ENCODE measurements around the gene IP6K1.

IP6K1 gene

DNA sequence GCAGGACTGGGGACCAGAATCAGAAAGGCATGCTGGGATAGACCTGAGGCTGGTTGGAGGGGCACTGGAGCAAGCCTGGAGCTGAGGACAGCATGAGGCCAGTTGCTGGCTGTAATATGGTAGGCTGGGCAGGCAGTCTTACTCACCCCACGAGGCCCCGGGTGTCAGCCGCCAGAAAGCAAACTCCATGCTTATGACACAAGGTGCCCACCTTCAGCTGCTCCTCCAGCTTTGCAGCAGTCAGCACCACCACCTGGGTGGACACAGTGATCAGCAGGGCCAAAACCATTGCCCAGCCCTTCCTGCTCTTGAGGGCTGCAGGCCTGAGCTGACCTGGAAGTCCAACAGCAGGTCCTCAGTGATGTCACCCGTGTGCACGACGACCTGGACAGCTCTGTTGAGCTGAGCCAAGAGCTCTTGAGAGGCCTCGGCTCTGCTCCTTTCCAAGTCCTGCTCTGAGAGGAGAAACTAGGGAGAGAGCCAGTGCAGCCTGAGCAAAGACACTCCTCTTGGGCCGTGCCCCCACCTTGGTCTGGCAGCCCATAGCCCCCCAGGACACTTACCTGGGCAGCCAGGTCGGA, 26.7 kb upstream of the IP6K1 start:
- H3K36me3 ChIP-seq = peaks cover 8 to 46% (median 29%) of the 10 kb centered on the region in 3 donors
- peaks cover 0 to 31% (median 20%) of the 10 kb centered on the region in 4 donors for H3K4me1 ChIP-seq
- TF ChIP-seq, protein P1, sequence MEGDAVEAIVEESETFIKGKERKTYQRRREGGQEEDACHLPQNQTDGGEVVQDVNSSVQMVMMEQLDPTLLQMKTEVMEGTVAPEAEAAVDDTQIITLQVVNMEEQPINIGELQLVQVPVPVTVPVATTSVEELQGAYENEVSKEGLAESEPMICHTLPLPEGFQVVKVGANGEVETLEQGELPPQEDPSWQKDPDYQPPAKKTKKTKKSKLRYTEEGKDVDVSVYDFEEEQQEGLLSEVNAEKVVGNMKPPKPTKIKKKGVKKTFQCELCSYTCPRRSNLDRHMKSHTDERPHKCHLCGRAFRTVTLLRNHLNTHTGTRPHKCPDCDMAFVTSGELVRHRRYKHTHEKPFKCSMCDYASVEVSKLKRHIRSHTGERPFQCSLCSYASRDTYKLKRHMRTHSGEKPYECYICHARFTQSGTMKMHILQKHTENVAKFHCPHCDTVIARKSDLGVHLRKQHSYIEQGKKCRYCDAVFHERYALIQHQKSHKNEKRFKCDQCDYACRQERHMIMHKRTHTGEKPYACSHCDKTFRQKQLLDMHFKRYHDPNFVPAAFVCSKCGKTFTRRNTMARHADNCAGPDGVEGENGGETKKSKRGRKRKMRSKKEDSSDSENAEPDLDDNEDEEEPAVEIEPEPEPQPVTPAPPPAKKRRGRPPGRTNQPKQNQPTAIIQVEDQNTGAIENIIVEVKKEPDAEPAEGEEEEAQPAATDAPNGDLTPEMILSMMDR (IDR thresholded peaks at IDR 0.05) = no peak
- DNase-seq = no peak
- peak overlapping the region; percentile 57 to 77 for H3K27ac ChIP-seq
- peak overlapping the region; percentile 47 to 61 for H3K4me3 ChIP-seq
- H3K27me3 ChIP-seq = no peaks in the 10 kb centered on the region
- no peaks in the 10 kb centered on the region for H3K9me3 ChIP-seq
- intact Hi-C loops (cut with DNase I; ENCODE audit: low total_unique reads) = loop anchor here (10.0 kb wide), 2 partner anchors 108 to 112 kb away; partner anchors contain the start of gene MON1A

DNA sequence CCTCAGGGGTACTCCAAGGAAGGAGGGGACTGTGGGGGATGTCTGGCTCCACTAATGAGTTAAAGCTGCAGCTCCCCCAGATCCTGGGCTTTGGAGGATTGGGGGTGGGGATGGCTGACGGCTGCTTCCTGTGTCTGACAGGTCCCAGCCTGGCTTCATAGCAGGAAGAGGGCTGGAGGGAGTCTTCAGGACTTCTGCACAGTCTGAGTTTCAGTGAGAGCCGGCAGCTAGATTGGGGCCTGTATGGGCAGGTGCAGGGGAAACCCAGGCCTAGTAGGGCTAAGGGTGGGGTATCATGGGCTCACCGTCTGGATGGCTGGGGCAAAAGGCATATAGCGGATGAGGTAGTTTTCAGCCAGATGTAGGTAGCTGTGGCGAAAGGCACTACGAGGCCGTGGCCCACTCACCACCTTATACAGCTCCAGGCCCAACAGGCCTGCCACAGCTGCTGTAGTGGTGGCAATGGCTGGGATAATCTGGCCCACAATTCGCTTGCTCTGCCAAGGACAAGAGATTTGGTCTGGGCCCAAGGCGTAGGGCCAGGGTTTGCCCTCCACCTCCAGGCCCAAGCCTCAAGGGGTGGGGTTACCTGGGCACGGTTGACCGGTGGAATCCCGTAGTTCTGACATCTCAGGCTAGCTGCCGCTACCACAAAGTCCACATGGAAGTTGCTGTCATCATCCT, 21.2 kb upstream of the IP6K1 start:
- DNase-seq = no peak

DNA sequence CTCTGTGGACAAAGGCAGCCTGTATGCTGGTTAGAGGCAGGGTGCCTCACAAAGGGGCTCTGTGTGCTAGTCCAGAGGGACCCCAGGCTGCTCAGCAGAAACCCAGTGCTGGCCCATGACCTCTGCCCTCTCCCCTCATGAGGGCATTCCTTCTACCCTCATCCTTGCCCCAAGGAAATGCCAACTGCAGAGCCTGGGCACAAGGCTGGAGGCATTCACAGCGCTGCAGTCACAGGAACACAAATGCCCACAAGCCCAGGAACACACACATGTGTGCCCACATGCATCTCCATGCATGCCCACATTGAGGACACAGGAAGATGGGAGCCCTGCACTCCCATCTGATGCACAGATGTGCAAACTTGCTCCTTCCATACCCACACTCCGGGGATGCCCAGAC, 20.5 kb upstream of the IP6K1 start:
- no peaks in the 10 kb centered on the region for H3K27me3 ChIP-seq
- H3K4me3 ChIP-seq = no peak overlapping the region
- H3K9me3 ChIP-seq = no peaks in the 10 kb centered on the region
- intact Hi-C loops (cut with DNase I; ENCODE audit: low total_unique reads) = no loop called here
- peak overlapping the region; percentile 87 to 98 for H3K27ac ChIP-seq
- H3K36me3 ChIP-seq = peaks cover 8 to 42% (median 28%) of the 10 kb centered on the region in 3 donors
- TF ChIP-seq, protein P1 (IDR thresholded peaks at IDR 0.05) = no peak
- peaks cover 22 to 49% (median 34%) of the 10 kb centered on the region in 4 donors for H3K4me1 ChIP-seq
- no peak for DNase-seq

More for the DNA sequence above, 21.2 kb upstream of the IP6K1 start:
- Histone ChIP-seq H3K27me3 (no peaks in the 10 kb centered on the region), H3K36me3 (peaks cover 8 to 50% (median 29%) of the 10 kb centered on the region in 3 donors), H3K9me3 (no peaks in the 10 kb centered on the region), H3K4me3 (no peak overlapping the region), H3K4me1 (peaks cover 22 to 56% (median 39%) of the 10 kb centered on the region in 4 donors), H3K27ac (peak overlapping the region; percentile 87 to 98)
- TF ChIP-seq, protein P1 (IDR thresholded peaks at IDR 0.05) = no peak
- intact Hi-C loops (cut with DNase I; ENCODE audit: low total_unique reads) = no loop called here

DNA sequence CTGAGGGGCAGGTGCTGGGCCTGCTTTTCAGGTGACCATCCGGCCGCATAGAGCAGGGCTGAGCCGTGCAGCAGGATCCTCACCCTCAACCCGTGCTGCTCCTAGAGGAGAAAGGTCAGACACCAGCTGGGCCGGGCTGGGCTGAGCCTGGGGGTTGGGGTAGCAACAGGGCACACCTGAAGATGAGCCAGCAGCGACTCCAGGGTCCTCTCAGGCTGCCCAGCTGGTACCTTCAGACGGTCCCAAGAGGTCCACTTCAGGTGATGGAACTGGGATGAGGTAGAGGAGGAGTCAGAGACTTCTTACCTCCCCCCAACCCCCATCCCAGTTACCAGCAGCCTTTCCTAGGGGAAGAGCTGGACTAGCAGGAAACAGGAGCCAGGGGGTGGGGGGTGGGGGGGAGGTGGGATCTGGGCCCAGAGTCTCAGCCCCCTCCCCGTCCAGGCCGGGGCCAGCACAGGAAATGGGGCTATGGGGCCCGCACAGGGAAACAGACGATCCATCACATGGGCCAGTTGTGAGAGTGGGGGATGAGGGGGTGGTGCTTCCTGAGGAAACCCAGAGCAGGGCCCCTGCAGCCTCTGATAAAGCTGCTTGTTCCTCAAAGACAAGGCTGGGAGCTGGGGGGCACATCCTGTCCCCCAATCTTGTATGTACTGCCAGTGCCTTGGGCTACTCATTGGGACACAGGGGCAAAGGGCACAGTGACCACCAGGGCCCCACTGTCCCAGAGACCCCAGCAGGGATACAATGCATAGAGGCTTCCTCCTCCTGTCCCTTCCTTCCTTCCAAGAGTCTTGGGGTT, 19.8 kb upstream of the IP6K1 start:
- Histone ChIP-seq H3K9me3 (no peaks in the 10 kb centered on the region), H3K4me3 (peak overlapping the region in 1 of 2 donors; percentile 92), H3K27me3 (no peaks in the 10 kb centered on the region), H3K36me3 (peaks cover 8 to 35% (median 21%) of the 10 kb centered on the region in 3 donors), H3K4me1 (peaks cover 22 to 46% (median 32%) of the 10 kb centered on the region in 4 donors), H3K27ac (peak overlapping the region; percentile 87 to 98)
- no peak for DNase-seq
- TF ChIP-seq, protein P1 (IDR thresholded peaks at IDR 0.05) = no peak
- intact Hi-C loops (cut with DNase I; ENCODE audit: low total_unique reads) = no loop called here

- peak; percentile 92 to 98 for DNase-seq
- Histone ChIP-seq H3K4me3 (peak overlapping the region; percentile 0 to 92), H3K9me3 (no peaks in the 10 kb centered on the region), H3K4me1 (peaks cover 22 to 46% (median 33%) of the 10 kb centered on the region in 4 donors), H3K27ac (peak overlapping the region; percentile 87 to 98), H3K27me3 (no peaks in the 10 kb centered on the region), H3K36me3 (peaks cover 8 to 28% (median 14%) of the 10 kb centered on the region in 3 donors)
- intact Hi-C loops (cut with DNase I; ENCODE audit: low total_unique reads) = no loop called here
- TF ChIP-seq, protein P1 (IDR thresholded peaks at IDR 0.05) = no peak
Measured at GRCh38 chr3:49805367-49805782, 19.0 kb upstream of the IP6K1 start.
